ENCODE data around the gene DTHD1.

DNA sequence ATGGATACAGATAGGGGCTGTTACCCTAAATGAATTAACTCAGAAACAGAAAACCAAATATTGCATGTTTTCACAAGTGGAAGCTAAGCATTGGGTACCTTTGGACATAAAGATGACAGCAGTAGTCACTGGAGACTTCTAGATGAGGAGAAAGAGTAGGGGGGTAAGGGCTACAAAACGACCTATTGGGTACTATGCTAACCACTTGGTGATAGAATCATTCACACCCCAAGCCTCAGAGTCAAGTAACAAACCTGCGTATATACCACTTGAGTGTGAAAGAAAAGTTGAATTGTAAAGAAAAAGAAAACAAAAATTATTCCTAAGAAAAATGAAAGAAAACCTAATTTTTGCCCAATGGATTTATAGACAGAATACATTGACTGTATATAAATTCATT is 29.4 kb upstream of the DTHD1 start:
- TF ChIP-seq CTCF (IDR thresholded peaks at IDR 0.05) = no peak
- no peak for TF ChIP-seq POLR2AphosphoS5 (IDR thresholded peaks at IDR 0.05)
- TF ChIP-seq POLR2A (IDR thresholded peaks at IDR 0.05) = no peak
